DMS153 (cell line): ENCODE measurements around the gene CDKN1C.

ENCODE experiments used
- DNase-seq: peaks from one replicate; lab custom pipeline; 2025; lab: John Stamatoyannopoulos, UW

Gene CDKN1C

DNA sequence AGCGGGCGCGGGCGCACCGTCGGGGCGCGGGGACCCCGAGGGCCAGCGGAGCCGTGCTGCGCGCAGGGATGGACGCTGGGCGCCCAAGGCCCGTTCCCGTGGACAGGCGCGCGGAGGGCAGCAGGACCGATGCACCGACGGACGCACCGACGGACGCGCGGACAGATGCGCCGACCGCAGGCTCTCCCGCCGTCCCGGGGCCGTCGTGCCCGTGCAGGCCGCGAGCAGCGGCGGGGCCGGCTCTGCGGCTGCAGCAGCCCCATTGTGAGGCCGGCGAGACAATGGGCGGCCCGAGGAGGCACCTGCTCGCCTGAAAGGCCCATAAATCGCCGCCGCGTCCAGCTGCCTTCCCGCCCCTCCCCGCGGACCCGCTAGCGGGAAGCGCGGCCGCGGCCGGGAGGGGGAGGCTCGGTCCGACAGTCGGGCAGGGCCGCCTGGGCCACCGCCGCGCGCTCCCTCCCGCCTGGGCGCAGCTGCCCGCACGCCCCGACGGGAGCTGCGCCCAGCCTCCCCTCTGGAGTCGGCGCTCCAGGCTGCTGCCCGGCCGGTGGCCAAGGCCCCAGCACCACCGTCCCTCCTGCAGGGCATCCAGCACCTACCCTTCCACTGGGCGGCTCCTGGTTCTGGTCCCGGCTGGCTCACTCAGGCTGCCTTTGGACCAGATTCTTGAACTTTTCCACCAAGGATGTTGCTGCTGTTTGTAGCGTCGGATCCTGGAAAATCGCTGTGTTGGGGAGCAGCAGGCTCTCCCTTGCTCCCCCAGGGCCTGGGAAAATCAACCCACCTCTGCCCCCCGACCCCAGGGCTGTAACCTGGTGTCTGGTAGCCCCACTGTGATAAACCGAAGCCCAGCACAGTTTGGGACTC is 15.8 kb downstream of the CDKN1C start:
- no peak for DNase-seq

DNA sequence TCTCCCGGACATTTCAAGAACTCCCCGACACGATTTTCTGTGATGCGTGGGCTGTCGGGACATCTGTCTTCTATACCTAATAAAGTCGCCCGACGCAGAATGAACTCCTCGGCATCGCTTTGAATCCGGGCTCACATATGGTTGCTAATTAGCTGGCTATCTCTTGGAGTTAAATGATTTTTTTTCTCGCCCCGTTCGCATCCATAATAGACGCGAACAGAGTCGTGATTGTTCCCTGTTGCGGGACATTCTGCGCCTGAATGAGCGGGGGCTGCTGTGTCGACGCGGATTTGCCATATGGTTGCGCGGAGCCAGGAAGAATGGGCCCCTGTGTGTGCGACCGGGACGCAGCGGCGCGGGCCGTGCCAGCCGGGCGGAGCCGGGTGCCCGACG is 16.4 kb downstream of the CDKN1C start:
- no peak for DNase-seq

DNA sequence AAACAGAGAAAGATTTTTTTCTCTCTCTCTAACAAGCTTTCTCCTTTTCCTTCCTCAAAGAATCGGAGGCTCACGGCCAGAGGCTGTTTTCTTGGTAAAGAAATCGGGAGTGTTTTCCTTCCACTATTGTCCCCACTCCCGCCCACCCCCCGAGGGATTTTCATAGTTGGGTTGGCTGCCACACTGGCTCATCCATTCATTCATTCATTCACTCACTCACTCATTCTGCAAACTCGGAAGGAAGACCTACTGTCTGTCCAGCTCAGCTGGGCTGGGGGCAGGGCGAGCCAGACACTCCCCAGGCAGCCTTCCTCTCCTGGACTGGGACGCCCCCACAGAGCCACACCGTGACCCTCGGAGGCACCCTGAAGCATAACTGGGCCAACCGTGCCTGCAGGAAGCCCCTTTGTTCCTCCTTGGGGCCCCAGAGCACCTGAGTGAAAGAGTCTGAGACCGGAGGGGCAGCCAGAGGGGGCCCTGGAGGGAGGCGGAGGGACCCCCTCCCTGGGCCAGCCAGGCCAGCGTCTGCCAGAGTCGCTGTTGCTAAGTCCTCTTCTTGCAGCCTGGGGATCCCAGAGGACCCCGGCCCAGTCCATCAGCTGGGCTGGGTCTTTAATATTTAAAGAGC is 17.0 kb downstream of the CDKN1C start:
- no peak for DNase-seq

DNA sequence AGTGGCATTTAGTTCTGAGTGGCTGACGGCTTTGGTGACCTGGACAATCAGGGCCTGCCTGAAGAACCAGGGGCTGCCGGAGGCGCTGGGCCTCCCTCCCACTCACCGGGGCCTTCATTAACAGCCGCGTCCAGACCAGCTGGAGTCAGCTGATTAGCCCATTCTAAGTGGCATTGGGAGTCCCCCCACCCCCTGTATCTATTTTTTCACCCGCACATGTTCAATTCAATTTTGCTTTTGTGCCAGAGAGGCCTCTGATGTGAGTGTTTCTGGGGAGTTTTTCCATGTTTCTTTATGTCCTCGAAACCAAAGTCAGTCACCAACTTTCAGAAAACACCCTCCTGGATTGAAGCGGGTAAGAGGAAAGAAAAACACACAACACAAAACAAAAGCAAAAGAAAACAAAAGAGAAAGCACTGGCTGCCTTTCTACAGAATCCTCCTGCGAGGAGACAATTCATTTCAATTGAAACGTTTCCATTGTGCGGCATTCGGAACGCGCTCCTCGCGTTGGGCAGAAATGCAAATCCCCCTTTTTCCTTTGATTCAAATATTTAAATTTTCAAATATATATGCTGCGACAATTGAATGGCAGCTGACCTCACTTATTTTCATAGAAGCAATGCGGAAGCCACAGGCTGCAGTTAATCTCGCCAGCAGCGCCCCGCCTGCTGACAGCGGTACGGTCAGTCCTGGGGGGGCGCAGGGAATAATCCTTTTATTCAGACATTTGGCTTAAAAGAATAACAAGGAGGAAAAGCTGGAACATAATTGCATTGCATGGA is 17.7 kb downstream of the CDKN1C start:
- no peak for DNase-seq

DNA sequence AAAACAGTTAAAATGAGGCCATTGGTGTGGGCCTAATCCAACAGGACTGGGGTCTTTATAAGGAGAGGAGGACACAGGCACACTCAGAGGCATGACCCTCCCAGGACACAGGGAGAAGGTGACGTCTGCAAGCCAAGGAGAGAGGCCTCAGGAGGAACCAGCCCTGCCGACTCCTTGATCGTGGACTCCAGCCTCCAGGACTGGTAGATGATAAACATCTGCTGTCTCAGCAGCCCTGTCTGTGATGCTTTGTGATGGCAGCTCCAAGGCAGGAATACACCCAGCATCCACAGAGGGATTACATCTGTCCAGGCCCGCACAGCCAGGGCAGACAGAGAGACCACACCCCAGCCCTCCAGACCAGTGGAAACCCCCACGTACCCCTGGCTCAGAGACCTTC is 18.4 kb downstream of the CDKN1C start:
- DNase-seq, result no peak

DNA sequence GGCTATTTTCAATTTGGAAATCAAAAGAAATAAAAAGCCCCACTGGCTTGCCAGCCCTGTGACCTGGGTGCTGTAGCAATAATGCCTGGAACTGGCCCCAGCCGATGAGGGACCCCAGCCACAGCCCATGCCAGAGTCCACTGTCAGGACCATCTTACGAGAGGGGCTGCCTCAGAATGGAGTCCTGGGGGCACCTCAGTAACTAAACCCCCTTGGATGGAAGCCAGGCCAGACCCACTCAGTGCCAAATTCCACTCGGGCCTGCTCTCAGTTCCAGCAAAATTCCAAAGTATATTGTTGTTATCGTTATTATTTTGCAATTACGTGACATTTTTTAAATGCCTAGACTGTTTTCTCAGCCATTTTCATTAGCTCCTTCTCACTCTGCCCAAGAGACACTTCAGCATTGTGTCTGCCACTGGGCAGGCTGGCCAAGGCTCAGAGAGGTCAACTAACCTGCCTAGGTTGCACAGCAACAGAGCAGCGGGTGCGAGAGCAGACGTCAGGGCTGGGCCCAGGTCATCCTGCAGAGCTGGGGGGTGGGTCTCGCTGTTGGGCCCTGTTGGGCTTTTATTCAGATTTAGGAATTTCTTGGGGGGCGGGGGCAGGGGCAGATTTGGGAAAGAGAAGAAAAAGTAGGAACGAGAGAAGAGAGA is 19.5 kb downstream of the CDKN1C start:
- no peak for DNase-seq

DNA sequence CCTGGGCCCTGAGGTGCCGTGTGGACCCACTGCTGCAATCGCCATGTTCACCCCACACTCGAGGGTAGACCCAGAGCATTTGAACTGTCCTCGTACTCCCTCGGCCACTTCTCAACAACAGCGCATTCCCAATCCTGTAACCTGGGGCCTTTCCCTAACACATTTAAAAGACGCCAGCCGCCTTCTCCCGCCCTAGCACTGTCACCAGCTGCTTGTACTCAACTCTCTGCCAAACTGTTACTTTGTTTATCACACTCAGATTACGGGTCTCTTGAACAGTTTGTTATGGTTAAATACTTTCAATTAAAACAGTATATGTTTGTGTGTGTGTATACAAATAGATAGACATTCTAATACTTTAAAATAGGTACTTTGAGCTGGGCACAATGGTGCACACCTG is 20.7 kb downstream of the CDKN1C start:
- no peak for DNase-seq

DNA sequence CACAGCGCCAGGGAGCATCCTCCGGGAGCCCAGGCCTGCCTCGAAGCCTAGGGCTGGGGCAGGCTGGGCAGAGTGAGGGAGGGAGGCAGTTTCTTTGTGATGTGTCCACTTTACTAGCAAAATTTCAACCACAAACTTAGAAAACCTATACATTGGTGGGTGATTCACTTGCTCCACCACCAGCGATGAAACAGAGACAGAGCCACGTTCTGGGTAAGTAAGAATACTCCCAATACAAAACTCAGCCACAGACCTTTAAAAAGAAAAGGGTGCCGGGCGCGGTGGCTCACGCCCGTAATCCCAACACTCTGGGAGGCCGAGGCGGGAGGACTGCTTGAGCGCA is 22.3 kb downstream of the CDKN1C start:
- no peak for DNase-seq

DNA sequence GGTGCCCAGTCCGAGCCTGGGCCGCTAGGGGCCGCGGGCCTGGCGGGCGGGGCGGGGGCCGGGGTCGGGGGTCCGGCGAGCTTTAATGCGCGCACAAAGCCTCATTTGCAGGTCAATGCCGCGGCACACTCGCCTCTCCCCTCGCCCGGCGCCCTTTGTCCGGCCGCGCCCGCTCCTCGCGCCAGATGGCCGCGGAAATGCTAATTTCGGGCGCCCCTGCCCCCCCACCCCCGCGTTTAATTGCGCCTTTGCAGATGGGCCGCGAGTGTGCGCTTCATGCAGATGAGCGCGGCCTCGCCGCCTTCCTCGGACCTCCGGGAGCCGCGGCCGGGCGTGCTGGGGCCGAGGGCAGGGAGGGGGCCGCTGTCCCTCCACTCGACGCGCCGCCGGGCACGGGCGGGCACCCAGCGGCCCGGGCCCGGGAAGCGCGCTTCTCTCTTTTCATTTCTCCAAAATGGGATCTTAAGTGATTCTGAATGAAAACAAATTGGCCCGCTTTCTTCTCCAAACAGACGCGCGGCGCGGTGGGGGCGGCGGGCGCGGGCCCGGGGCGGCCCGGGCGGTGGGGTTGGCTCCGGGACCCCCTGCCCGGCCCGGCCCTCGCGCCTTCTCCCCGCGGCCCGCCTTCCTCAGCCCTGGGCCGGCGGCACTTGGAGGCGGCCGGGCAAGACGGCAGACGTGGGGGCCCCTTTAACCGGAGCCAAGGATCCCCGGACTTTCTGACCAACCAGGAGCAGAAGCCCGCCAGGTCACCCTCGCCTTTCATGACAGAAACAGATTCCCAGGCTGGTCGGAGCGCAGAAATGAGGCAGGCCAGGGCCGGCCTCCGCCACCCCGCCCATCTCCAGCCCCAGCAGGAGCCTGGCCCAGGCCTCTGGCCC is 22.9 kb downstream of the CDKN1C start:
- no peak for DNase-seq

DNA sequence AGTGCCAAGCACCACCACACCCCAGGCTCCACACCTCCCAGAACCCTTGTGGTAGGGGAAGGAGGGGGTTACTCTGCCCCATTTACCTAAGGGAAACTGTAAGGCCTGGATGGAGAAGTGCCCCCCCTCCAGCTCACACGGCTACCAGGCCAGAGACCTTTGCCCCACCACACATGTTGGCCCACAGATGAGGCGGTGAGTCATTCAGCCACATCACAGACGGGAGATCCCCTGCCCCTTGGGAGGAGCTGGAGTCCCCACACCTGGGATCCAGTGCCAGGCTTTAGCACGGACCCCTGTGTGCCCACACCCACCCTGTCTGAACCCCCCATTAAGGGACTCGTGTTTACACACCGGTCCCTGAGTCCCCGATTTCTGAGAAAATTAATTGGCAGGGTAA is 24.9 kb downstream of the CDKN1C start:
- DNase-seq, result no peak

DNA sequence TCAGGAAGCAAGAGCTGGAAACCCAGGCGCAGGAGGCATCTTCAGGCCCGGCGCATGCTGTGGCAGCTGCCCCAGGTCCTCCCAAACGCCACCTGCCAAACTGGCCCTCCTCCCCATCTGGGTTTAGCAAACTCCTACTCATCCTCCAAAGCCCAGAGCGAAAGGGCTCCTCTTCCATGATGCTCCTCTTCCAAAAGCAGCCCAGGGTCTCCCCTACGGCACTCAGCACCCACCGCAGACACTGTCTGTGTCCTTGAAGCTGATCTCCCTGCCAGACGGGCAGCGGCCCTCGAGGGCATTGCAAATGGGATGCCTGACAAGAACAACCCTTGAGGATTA is 25.9 kb downstream of the CDKN1C start:
- DNase-seq, result no peak

DNA sequence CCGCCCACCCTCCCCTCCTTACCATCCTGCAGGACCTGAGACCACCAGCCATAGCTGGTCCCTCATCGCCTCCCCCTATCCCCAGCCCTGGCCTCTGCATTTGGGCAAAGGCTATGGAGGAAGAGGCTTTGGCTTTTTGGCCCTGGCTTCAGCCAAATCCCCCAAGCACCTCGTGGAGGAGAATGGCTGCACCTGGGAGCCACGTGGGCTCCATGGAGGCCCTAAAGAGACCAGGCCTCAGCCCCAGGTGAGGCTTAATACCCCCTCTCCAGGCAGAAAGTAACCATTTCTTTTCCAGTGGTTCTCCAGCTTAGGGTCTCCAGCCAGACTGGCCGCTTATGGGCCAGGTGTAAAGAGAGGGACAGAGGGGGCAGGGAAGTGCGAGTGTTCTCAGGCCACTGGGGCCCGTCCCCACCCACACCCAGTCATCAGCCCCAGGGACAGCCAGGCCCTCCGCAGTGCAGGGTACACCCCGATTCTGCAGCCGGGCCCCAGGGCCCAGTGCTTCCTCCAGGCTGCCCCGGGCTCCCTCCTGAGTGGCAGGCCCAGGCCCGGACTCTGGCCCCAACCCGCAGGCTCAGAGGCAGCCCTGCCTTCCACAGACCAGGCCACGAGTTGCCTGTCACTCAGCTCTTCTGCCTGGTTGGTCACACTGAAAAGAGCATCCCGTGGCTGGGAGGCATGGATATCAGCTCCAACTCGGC is 26.4 kb downstream of the CDKN1C start:
- DNase-seq, result no peak

DNA sequence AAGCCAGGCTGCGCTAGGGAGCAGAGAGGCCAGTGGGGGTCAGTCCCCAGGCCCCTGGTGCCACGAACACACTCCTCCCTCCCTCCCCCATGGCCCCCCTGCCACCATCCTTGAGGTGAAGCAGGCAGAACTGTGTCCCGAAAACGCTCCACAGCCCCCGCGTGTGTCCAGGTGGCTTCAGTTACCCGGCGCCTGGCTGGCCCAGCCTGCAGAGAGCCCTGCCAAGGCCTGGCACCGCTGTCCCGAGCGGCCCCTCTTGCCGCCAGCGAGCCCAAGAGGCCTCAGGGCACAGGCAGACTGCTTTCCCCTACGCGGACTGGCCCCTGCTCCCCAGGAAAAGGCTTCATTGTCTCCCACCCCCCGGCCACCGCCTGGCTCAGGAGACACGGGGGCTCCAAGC is 27.7 kb downstream of the CDKN1C start:
- DNase-seq, result no peak

DNA sequence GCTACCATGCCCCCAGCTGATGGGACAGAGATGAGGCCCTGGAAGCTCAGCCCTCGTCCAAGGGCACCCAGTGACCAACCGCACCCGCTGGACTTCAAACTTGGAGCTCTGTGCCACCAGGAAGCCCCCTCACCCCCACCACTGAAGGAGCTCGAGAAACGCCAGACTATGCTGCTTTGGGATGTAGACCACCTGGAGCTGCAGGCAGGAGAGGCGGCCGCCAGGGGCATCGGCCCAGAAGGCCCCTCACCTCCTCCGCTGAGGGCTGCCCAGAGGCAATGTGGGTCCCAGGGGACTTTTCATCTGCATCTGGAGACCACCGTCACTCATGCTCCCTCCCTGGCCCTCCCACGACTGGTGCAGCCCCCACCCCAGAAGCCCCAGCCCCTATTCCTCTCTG is 28.3 kb downstream of the CDKN1C start:
- no peak for DNase-seq

DNA sequence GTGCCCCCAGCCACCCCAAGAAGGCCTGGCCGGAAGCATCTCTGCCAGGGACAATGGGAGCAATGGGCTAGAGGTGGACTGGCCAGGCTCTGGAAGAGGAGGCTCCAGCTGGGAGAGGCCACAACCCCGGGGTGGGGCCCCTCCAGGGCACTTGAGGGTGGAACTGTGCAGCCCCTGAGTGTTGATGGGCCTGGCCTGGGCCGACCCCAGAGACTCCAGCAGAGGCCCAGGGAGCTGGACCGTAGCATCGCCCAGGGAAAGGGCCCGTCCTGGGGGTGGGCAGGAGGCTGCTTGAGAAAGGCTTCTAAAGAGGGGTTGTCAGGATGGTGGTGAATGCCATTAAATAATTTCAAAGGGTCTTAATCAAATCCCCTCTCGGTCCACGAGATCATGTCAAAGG is 30.4 kb downstream of the CDKN1C start:
- no peak for DNase-seq

DNA sequence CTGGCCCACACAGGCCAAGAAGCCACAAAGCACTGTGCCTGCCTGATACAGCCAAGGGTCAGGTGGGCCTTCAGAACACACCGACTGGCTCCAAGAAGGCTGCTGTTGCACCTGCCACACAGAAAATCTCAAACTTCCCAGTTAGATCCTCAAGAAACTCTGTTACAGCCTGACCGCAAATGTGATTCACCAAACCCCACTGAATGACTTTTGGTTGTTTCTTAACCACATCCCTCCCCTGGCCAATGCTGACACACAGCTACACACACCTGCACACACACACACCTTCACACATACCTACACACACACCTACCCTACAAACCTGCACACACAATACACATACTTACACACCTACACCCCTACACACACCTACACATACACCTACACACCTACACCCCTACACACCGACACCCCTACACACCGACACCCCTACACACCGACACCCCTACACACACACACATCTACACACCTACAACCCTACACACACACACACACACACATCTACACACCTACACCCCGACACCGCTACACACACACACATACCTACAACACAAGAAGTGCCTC is 31.5 kb downstream of the CDKN1C start:
- DNase-seq, result no peak

DNA sequence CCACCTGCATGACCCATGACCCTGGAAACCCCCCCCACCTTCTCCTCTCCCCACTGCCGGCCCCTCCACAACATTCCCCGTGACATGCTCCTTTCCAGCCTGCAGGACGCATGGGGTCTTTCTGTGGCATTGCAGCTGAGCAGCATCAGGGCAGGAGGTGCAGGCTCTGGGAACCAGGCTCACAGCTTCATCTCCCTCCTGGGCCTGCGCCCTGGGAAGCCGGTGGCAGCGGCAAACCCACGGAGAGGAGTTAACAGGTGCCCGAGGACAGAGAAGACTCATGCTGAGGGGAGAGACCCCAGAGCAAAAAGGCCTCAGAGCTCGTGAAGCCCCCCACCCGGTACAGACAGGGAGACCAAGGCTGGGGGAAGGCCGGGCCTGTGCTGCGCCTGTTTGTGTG is 32.2 kb downstream of the CDKN1C start:
- DNase-seq, result no peak

DNA sequence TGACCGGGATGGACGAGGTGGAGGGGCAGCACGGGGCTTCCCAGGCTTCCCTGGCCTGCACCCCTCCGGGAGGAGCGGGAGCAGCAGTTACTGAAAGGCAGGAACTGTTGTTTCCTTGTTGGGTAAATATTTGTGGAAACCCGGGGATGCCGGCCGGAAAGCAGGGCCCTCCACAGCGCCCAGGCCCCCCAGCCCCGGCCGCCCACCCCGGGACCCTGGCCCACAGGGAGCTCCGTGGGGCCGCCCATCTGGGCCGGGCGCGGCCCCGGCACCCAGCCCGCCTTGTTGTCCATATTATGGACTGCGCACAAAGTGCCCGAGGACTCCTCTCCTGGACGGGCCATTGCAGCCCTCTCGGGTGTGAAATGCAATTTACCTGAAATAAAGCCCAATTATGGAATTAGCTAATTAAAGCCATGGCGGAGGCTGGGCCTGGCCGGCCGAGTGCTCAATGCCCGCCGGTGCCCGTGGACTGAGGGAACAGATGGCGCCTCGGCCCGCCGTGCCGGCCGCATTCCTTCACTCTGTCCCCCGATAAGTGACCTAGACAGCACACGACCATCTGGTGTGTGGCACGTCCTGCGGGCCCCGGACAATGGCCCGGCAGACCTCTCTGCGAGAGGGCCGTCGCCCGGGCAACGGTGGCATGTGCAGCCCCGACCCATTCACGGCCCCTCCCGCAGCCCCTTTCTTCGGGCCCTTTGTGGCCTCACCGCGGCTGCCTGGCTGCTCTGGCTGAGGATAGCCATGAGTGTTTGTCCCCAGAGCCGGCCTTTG is 35.4 kb downstream of the CDKN1C start:
- DNase-seq, result no peak

DNA sequence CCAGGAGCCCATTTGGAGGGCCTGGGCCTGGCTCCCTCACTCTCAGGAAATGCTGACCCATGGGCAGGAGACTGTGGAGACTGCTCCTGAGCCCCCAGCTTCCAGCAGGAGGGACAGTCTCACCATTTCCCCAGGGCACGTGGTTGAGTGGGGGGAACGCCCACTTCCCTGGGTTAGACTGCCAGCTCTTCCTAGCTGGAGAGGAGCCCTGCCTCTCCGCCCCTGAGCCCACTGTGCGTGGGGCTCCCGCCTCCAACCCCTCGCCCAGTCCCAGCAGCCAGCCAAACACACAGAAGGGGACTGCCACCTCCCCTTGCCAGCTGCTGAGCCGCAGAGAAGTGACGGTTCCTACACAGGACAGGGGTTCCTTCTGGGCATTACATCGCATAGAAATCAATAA is 37.1 kb downstream of the CDKN1C start:
- DNase-seq, result no peak

DNA sequence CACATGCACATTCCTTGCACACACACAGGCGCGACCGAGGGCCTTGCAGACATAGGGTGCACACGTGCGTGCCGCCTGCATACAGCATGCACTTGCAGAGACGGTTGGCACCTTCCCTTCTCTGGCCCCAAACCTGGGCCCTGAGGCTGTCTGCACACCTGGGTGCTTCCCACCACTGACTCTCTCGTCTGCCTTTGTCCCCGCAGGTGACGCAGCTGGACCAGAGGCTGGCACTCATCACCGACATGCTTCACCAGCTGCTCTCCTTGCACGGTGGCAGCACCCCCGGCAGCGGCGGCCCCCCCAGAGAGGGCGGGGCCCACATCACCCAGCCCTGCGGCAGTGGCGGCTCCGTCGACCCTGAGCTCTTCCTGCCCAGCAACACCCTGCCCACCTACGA is 38.0 kb downstream of the CDKN1C start:
- DNase-seq, result no peak
